Transverse colon (tissue), 4 donors: ENCODE measurements around the gene TDRD3. TPM values are rescaled to one million over a fixed set of nuclear protein-coding genes. Genes with fewer than 3 reads are reported as not detected.
"Not testable (repeated sequence)": the region's sequence is repeated elsewhere in the genome, so short reads cannot be mapped to it uniquely, and the experiment has no call there.

Experiments used
- DNase-seq: peaks from one replicate; pipeline ENCODE4 v3.0.0-alpha.2; 2019
- H3K27ac ChIP-seq, 4 donors: fragments of 200-600 bp; sonication (generic); 2 replicates each; pipeline ENCODE4 v1.5.1; 2016 to 2018; ENCODE audit warnings: inconsistent platforms in 4 of 4
- H3K27me3 ChIP-seq: fragments of 200-600 bp; sonication (generic); 2 replicates; pipeline ENCODE4 v1.5.1; 2017; ENCODE audit warnings: inconsistent platforms
- H3K36me3 ChIP-seq, 4 donors: fragments of 200-600 bp; sonication (generic); 2 replicates each; pipeline ENCODE4 v1.5.1; 2017 to 2019; ENCODE audit warnings: inconsistent platforms in 4 of 4
- H3K4me1 ChIP-seq, 4 donors: fragments of 200-600 bp; sonication (generic); 2 replicates each; pipeline ENCODE4 v1.5.1; 2017 to 2020; ENCODE audit warnings: inconsistent platforms in 4 of 4
- H3K4me3 ChIP-seq, 4 donors: fragments of 200-600 bp; sonication (generic); 1 replicate in 1 of 4; 2 replicates in 3 of 4; pipeline versions ENCODE4 v1.5.1 to v1.6.1; 2017 to 2019; ENCODE audit warnings: inconsistent platforms in 4 of 4
- H3K9me3 ChIP-seq, 2 donors: fragments of 200-600 bp; sonication (generic); 2 replicates each; pipeline ENCODE4 v1.5.1; 2017 to 2019; ENCODE audit warnings: inconsistent platforms in 2 of 2
- EP300 ChIP-seq: sonication (generic); formaldehyde crosslinking; IDR thresholded peaks from one replicate; pipeline ENCODE4 v1.6.1; 2017; ENCODE audit warnings: antibody characterized with exemption, low read depth
- POLR2A ChIP-seq: fragments of 450-650 bp; IDR thresholded peaks from one replicate; pipeline ENCODE4 v1.6.1; 2016; ENCODE audit warnings: antibody characterized with exemption, mild to moderate bottlenecking, moderate library complexity
- POLR2AphosphoS5 ChIP-seq, 3 donors: sonication (generic); formaldehyde crosslinking; IDR thresholded peaks; one replicate each; pipeline ENCODE4 v1.6.1; 2016; ENCODE audit warnings: antibody characterized with exemption in 3 of 3
- WGBS, 2 donors: methylation state at CpG; one replicate each; pipeline ENCODE4 v1.1.5; 2018; ENCODE audit warnings: low coverage in 1 of 2; 5-methylcytosine and 5-hydroxymethylcytosine counted together
- in situ Hi-C, 4 donors: fragments of 200-750 bp; cut with MboI; loops; one replicate each; pipeline versions ENCODE4 v1.15.0 to v1.15.1; 2017; ENCODE audit warnings: low sequenced_read_pairs in 3 of 4, low pct_ligation_motif_present in 1 of 4, low pct_unique_long_range_greater_than_20kb in 1 of 4
- intact Hi-C: fragments of 100-400 bp; cut with DNase I; formaldehyde crosslinking; loops from one replicate; pipeline ENCODE4 v1.15.1; 2023; ENCODE audit warnings: low total_unique reads
- total RNA-seq, 4 donors: library from RNA; depleted of rRNA; stranded (reverse); fragments of >200 nt; gene quantifications; one replicate each; pipeline ENCODE4 v1.1.0, GENCODE V29; 2016
- TF ChIP-seq, protein P1 (sequence below), 5 experiments: fragments of 200-600 bp in 3 of 5; fragments of 450-650 bp in 2 of 5; sonication (generic) in 3 of 5; IDR thresholded peaks; 1 replicate in 2 of 5; 2 replicates in 3 of 5; pipeline ENCODE4 v1.5.1; 2016 to 2017; ENCODE audit warnings: antibody characterized with exemption in 5 of 5, inconsistent platforms in 3 of 5, mild to moderate bottlenecking in 2 of 5, moderate library complexity in 1 of 5

The TDRD3 gene
- total RNA-seq, 4 donors from 2014 or later: 20.9 to 73.4 (median 33.9) TPM

DNA sequence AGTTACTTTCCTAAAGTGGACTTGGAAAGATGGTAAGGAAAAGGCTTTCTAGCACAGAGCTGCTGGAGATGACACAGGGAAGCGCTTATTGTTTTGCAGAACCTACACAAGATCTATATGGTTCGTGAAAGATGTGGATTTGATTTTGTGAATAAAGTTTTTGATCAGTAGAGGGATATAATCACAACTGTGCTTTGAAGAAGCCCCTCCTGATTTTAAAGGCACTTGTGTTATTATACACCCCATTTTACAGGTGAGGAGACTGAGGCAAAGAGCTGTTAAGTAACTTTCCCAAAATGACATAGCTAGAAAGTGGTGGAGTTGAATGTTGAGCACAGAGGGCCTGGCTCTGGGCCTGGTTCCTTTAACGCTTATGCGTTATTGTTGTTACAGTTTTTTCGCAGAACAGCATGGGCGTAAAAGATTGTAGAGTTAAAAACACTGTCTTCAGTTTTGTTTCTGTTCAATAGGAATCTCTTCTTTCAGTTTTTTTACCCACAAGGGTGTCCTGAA, 1.4 kb downstream of the TDRD3 start:
- H3K27ac ChIP-seq: peak overlapping the region; percentile 99 to 100 (median 99)
- no peaks in the 10 kb centered on the region for H3K36me3 ChIP-seq
- no peak for DNase-seq
- WGBS, 2 donors: 31 to 35% methylated on average over 6 of the region's 6 CpGs
- TF ChIP-seq, protein P1, sequence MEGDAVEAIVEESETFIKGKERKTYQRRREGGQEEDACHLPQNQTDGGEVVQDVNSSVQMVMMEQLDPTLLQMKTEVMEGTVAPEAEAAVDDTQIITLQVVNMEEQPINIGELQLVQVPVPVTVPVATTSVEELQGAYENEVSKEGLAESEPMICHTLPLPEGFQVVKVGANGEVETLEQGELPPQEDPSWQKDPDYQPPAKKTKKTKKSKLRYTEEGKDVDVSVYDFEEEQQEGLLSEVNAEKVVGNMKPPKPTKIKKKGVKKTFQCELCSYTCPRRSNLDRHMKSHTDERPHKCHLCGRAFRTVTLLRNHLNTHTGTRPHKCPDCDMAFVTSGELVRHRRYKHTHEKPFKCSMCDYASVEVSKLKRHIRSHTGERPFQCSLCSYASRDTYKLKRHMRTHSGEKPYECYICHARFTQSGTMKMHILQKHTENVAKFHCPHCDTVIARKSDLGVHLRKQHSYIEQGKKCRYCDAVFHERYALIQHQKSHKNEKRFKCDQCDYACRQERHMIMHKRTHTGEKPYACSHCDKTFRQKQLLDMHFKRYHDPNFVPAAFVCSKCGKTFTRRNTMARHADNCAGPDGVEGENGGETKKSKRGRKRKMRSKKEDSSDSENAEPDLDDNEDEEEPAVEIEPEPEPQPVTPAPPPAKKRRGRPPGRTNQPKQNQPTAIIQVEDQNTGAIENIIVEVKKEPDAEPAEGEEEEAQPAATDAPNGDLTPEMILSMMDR (IDR thresholded peaks at IDR 0.05): no peak
- TF ChIP-seq POLR2A (no peak), EP300 (no peak), POLR2AphosphoS5 (IDR thresholded peaks at IDR 0.05) (no peak)
- peaks cover 3 to 45% (median 23%) of the 10 kb centered on the region in 4 donors for H3K4me1 ChIP-seq
- in situ Hi-C loops: loop anchor here in 1 of 4 donors (25.0 kb wide), 1 partner anchor 236 kb away; the partner anchor contains the start of gene DIAPH3
- no peaks in the 10 kb centered on the region for H3K9me3 ChIP-seq
- H3K4me3 ChIP-seq: peak overlapping the region; percentile 58 to 95 (median 75)
- intact Hi-C loops: no loop called here
- H3K27me3 ChIP-seq: no peaks in the 10 kb centered on the region

DNA sequence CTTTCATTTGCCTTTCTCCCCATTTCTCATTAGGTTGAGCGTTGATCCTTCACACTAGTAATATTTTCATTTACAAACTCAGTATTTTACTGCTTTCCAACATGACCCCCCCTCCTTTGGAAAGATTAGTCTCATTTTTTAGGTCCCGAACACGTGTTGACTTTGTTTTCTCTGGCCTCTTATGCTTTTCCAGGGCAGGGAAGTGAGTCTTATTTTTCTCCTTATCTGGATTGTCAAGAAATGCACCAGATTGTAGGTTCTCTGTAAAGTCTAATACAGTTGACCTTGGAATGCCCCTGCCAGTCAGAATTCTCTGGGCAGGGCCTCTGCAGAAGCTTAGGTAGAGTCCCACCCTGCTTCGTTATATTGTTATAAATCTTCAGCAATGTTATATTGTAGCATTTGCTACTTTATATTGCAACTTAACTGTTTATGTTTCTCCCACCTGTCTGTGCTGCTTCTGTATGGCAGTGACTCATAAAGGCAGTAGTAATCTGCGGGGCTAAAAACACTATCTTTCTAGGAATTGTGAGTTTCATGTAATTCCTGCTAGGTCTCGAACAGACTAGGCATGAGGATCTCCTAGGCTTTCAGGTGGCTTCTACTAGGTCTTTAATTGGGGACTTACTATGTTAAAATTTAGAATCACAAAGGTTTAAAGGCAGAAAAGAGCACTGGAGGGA, 2.0 kb downstream of the TDRD3 start:
- no peaks in the 10 kb centered on the region for H3K9me3 ChIP-seq
- H3K27ac ChIP-seq: peak overlapping the region; percentile 99 to 100 (median 99)
- H3K27me3 ChIP-seq: no peaks in the 10 kb centered on the region
- H3K4me3 ChIP-seq: peak overlapping the region in 3 of 4 donors; percentile 75 to 95 (median 75)
- intact Hi-C loops: no loop called here
- H3K4me1 ChIP-seq: peaks cover 3 to 45% (median 23%) of the 10 kb centered on the region in 4 donors
- TF ChIP-seq POLR2A: no peak
- peak in 1 of 3 donors; percentile 20 for TF ChIP-seq POLR2AphosphoS5 (IDR thresholded peaks at IDR 0.05)
- in situ Hi-C loops: loop anchor here in 1 of 4 donors (25.0 kb wide), 1 partner anchor 237 kb away; the partner anchor contains the start of gene DIAPH3
- 41% methylated on average over 5 to 6 of the region's 6 CpGs for WGBS, 2 donors
- DNase-seq: peak; percentile 20
- H3K36me3 ChIP-seq: no peaks in the 10 kb centered on the region

DNA sequence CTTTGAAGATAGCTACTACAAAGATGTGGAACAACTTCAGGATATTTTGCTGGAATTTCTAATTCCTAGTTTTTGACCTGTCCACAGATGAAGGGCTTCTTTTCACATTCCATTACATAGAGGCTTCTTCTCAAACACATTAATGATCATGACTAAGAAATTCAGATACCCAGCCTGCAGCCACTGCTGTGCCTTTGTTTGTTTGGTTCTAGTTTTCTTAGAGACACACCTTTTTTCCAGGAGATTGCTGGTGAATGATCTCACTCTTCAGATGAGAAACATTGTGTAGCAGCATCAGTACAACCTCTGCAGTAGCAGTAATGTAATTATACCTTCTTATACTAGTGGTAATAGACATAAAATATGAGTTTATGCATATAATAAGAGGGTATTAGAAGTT, 5.0 kb downstream of the TDRD3 start:
- in situ Hi-C loops: no loop called here

DNA sequence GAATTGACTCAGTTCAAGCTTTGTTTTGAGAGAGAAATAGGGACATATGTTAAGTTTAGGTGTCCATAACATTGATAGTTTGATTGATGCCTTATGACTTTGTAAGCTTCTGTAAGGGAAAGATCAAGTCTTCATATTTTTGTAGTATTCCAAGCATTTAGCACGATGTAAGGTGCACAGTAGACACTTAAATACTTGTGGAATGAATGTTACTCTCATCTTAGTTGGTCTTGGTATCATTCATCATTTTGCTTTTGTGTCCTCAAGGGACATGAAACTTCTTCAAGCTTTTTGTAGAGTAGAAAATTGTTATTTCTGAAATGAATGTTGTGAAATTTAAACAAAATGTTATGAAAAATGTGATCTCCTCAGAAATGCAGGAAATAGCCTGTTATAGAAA, 10.1 kb downstream of the TDRD3 start:
- no peak for DNase-seq
- intact Hi-C loops (no loop called here), in situ Hi-C loops (no loop called here)
- Histone ChIP-seq H3K27me3 (no peaks in the 10 kb centered on the region), H3K9me3 (no peaks in the 10 kb centered on the region), H3K4me3 (no peak overlapping the region), H3K36me3 (no peaks in the 10 kb centered on the region), H3K4me1 (peaks cover 7 to 37% (median 19%) of the 10 kb centered on the region in 4 donors), H3K27ac (no peak overlapping the region)
- 75 to 94% methylated on average over 1 of the region's 1 CpG for WGBS, 2 donors
- no peak for TF ChIP-seq POLR2A
- no peak for TF ChIP-seq POLR2AphosphoS5 (IDR thresholded peaks at IDR 0.05)
- TF ChIP-seq, protein P1 (IDR thresholded peaks at IDR 0.05): no peak

More for the DNA sequence above, 5.0 kb downstream of the TDRD3 start:
- H3K4me3 ChIP-seq: no peak overlapping the region
- TF ChIP-seq POLR2AphosphoS5 (IDR thresholded peaks at IDR 0.05) (no peak), EP300 (no peak), POLR2A (no peak)
- TF ChIP-seq, protein P1 (IDR thresholded peaks at IDR 0.05): no peak
- no peaks in the 10 kb centered on the region for H3K36me3 ChIP-seq
- peaks cover 3 to 41% (median 21%) of the 10 kb centered on the region in 4 donors for H3K4me1 ChIP-seq
- no peaks in the 10 kb centered on the region for H3K27me3 ChIP-seq
- no peaks in the 10 kb centered on the region for H3K9me3 ChIP-seq
- H3K27ac ChIP-seq: peak overlapping the region in 3 of 4 donors; percentile 18 to 51 (median 44)
- DNase-seq: no peak
- intact Hi-C loops: no loop called here

DNA sequence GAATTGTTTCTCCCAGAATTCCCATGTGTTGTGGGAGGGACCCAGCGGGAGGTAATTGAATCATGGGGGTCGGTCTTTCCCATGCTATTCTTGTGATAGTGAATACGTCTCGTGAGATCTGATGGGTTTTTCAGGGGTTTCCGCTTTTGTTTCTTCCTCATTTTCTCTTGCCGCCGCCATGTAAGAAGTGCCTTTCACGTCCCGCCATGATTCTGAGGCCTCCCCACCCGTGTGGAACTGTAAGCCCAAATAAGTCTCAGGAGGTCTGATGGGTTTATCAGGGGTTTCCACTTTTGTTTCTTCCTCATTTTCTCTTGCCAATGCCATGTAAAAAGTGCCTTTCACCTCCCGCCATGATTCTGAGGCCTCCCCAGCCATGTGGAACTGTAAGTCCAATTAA, 10.8 kb downstream of the TDRD3 start:
- H3K4me3 ChIP-seq, H3K27me3 ChIP-seq, H3K36me3 ChIP-seq, H3K27ac ChIP-seq, H3K9me3 ChIP-seq, in situ Hi-C loops, intact Hi-C loops, DNase-seq: not testable (repeated sequence)
- 90 to 95% methylated on average over 5 to 11 of the region's 11 CpGs for WGBS, 2 donors
- H3K4me1 ChIP-seq: peaks cover 7 to 41% (median 19%) of the 10 kb centered on the region in 4 donors

DNA sequence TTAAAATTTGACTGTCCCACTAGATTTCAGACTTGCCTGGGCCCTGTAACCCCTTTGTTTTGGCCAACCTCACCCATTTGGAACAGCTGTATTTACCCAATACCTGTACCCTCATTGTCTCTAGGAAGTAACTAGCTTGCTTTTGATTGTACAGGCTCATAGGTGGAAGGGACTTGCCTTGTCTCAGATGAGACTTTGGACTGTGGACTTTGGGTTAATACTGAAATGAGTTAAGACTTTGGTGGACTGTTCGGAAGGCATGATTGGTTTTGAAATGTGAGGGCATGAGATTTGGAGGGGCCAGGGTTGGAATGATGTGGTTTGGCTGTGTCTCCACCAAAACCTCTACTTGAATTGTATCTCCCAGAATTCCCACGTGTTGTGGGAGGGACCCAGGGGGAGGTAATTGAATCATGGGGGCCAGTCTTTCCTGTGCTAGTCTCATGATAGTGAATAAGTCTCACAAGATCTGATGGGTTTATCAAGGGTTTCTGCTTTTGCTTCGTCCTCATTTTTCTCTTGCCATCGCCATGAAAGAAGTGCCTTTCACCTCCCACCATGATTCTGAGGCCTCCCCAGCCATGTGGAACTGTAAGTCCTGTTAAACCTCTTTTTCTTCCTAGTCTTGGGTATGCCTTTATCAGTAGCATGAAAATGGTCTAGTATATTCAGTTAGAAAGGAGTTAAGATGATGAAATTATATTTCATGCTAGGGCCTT, 12.7 kb downstream of the TDRD3 start:
- WGBS, 2 donors: 52 to 85% methylated on average over 3 to 4 of the region's 4 CpGs
- H3K36me3 ChIP-seq, in situ Hi-C loops, H3K9me3 ChIP-seq, H3K27me3 ChIP-seq, intact Hi-C loops, DNase-seq, H3K4me3 ChIP-seq, H3K27ac ChIP-seq: not testable (repeated sequence)
- H3K4me1 ChIP-seq: peaks cover 13 to 50% (median 21%) of the 10 kb centered on the region in 4 donors
